Psoas muscle (tissue), 8 donors: ENCODE measurements around the gene TSC22D3. TPM values are rescaled to one million over a fixed set of nuclear protein-coding genes. Genes with fewer than 3 reads are reported as not detected.

Source experiments
- ATAC-seq, 4 donors: fragments of 200-7000 bp; cut with Tn5 transposase; one replicate each; pipeline ENCODE4 v1.9.1; 2020; ENCODE audit warnings: moderate library complexity in 3 of 4, mild to moderate bottlenecking in 2 of 4
- DNase-seq, 2 donors: peaks; one replicate each; pipeline ENCODE4 v3.0.0-alpha.2; 2020
- H3K27ac ChIP-seq: fragments of 200-600 bp; one replicate; pipeline ENCODE4 v1.8.0; 2022
- H3K27me3 ChIP-seq, 3 donors: fragments of 200-600 bp in 1 of 3; one replicate each; pipeline versions ENCODE4 v1.6.1 to v1.8.0; 2013 to 2022; ENCODE audit warnings: low read length in 2 of 3, mild to moderate bottlenecking in 2 of 3, moderate library complexity in 1 of 3; ENCODE audit not compliant: insufficient read depth in 3 of 3
- H3K36me3 ChIP-seq, 2 donors: fragments of 200-600 bp in 1 of 2; one replicate each; pipeline versions ENCODE4 v1.6.1 to v1.8.0; 2013 to 2022; ENCODE audit warnings: low read depth in 1 of 2, mild to moderate bottlenecking in 1 of 2, moderate library complexity in 1 of 2; ENCODE audit not compliant: insufficient read depth in 1 of 2
- H3K4me1 ChIP-seq: fragments of 200-600 bp; one replicate; pipeline ENCODE4 v1.8.0; 2022
- H3K4me3 ChIP-seq: fragments of 200-600 bp; one replicate; pipeline ENCODE4 v1.8.0; 2022; ENCODE audit warnings: mild to moderate bottlenecking
- H3K9me3 ChIP-seq: fragments of 200-600 bp; one replicate; pipeline ENCODE4 v1.8.0; 2022
- WGBS, 3 donors: extraction: QIAGEN DNeasy Blood & Tissue Kit; methylation state at CpG; one replicate each; pipeline versions ENCODE4 v1.1.6 to v1.1.7; 2013; 5-methylcytosine and 5-hydroxymethylcytosine counted together
- intact Hi-C, 2 donors: fragments of 100-400 bp; cut with DNase I; formaldehyde crosslinking; loops; one replicate each; pipeline versions ENCODE4 v1.11.0 to v1.14.2; 2022
- polyA plus RNA-seq, 3 donors: library from polyadenylated mRNA; stranded (reverse); fragments of 200-250 nt; gene quantifications; one replicate each; pipeline ENCODE4 v1.2.3, GENCODE V29; 2013
- total RNA-seq, 4 donors: library from RNA; stranded (reverse); fragmentation: NEBNext Ultra II Directional in 2 of 4; extraction: Animal tissue kit (Norgen Biotek cat#: 25700) in 2 of 4; gene quantifications; one replicate each; pipeline versions ENCODE4 v1.2.1 to v1.2.4, GENCODE V29; 2021 to 2023
- TF ChIP-seq, protein P1 (sequence below): fragments of 200-600 bp; IDR thresholded peaks from one replicate; pipeline ENCODE4 v1.8.0; 2022; ENCODE audit warnings: antibody characterized with exemption
- donor health status: healthy with polysubstance abuse.
- donor health status: DM: no; HTN: no; CAD: no; lungs with moderate emphysema.
- donor health status: Bipolar disorder and iron deficiency.
- donor health status: healthy.
- donor health status: DM: yes; HTN: yes; CAD: no.
- donor health status: DM: no; HTN: no; CAD: no.
- donor health status: DM: no; HTN: no; CAD: no.
- donor health status: DM: yes; HTN: yes; CAD: no.

TSC22D3 gene
- total and polyA plus RNA-seq, 7 donors, result 23.7 to 1,236 (median 310) TPM

DNA sequence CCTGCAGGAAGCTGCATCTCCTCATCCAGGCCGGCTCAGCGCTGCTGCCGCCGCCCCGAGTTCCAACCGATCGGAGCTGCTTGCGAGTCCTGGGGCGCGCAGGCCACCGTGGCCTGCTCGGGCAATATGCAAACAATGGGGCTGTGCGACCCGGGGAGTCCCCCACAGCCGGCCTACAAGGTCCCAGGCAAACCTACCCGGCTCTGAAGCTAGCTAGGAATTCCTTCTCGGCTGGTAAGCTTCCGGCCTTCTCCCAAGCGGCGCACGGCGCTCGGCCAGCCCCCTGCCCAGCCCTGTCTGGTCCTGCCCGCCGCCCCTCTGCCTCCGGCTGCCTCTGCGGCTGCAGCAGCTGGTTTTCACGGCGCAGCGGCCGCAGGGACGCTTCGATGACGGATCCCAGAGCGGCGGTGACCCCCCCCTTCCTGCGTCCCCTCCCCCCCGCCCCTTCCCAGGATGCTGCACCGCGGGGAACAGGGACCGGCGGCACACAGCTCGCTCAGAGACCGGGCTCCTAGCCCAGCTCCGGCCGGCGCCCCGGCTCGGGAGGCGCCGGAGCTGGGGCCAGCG, 59.4 kb downstream of the TSC22D3 start:
- DNase-seq (peak in 1 of 2 donors; percentile 67), ATAC-seq (peak in 2 of 4 donors; percentile 3 to 16)
- Histone ChIP-seq H3K4me3 (peak overlapping the region; percentile 74), H3K27me3 (peaks cover 0 to 23% (median 0%) of the 10 kb centered on the region in 3 donors), H3K4me1 (peaks cover 36% of the 10 kb centered on the region), H3K27ac (peak overlapping the region; percentile 86), H3K9me3 (no peaks in the 10 kb centered on the region), H3K36me3 (peaks cover 5 to 7% of the 10 kb centered on the region in 2 donors)
- intact Hi-C loops, result no loop called here
- TF ChIP-seq, protein P1, sequence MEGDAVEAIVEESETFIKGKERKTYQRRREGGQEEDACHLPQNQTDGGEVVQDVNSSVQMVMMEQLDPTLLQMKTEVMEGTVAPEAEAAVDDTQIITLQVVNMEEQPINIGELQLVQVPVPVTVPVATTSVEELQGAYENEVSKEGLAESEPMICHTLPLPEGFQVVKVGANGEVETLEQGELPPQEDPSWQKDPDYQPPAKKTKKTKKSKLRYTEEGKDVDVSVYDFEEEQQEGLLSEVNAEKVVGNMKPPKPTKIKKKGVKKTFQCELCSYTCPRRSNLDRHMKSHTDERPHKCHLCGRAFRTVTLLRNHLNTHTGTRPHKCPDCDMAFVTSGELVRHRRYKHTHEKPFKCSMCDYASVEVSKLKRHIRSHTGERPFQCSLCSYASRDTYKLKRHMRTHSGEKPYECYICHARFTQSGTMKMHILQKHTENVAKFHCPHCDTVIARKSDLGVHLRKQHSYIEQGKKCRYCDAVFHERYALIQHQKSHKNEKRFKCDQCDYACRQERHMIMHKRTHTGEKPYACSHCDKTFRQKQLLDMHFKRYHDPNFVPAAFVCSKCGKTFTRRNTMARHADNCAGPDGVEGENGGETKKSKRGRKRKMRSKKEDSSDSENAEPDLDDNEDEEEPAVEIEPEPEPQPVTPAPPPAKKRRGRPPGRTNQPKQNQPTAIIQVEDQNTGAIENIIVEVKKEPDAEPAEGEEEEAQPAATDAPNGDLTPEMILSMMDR, result no peak
- 0 to 20% (median 1%) methylated on average over 11 to 52 of the region's 52 CpGs for WGBS, 3 donors

DNA sequence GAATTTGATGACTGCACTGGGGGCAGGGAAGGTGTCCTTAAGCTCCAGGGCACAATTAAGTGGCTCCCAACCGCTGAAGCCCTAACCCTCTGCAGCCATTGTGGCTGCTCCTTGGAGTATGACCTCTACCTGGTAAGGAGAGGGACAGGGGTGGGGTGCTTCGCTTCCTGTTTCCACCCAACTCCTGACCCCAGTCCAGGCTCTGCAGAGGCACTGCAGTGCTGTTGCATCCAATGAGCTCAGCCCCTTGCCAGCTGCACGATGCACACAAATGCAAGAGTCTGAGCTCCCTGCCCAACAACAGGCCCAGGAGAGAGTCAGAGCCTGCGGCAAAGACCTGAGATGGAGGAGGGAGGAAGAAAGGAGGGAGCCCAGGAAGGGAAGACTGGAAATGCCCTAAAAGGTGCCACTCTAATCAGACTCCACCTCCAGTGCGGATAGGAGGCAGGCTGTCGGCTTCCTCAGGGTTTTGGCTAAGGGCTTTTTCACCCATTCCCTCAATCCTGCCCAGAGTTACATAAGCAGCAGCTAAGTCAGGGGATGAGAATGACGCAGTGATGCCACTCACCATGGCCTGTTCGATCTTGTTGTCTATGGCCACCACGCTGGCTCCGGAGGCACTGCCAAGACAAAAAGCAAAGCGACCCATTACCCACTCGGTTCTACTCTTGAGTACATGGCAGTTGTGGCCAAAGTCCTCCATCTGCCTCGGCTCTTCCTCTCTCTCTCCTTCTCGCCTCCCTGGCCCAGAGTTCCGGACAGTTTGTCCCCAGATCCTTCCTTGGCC, 60.1 kb downstream of the TSC22D3 start:
- peaks cover 0 to 23% (median 0%) of the 10 kb centered on the region in 3 donors for H3K27me3 ChIP-seq
- TF ChIP-seq, protein P1, result no peak
- H3K9me3 ChIP-seq, result no peaks in the 10 kb centered on the region
- WGBS, 3 donors, result 6 to 29% (median 18%) methylated on average over 15 of the region's 15 CpGs
- H3K36me3 ChIP-seq, result peaks cover 5 to 7% of the 10 kb centered on the region in 2 donors
- DNase-seq, result peak in 1 of 2 donors; percentile 47
- ATAC-seq, result no peak
- intact Hi-C loops, result loop anchor here in 1 of 2 donors (2.0 kb wide), 1 partner anchor 41 kb away; no protein-coding TSS in a partner anchor
- H3K27ac ChIP-seq, result peak overlapping the region; percentile 86
- H3K4me3 ChIP-seq, result peak overlapping the region; percentile 74
- H3K4me1 ChIP-seq, result peaks cover 36% of the 10 kb centered on the region

DNA sequence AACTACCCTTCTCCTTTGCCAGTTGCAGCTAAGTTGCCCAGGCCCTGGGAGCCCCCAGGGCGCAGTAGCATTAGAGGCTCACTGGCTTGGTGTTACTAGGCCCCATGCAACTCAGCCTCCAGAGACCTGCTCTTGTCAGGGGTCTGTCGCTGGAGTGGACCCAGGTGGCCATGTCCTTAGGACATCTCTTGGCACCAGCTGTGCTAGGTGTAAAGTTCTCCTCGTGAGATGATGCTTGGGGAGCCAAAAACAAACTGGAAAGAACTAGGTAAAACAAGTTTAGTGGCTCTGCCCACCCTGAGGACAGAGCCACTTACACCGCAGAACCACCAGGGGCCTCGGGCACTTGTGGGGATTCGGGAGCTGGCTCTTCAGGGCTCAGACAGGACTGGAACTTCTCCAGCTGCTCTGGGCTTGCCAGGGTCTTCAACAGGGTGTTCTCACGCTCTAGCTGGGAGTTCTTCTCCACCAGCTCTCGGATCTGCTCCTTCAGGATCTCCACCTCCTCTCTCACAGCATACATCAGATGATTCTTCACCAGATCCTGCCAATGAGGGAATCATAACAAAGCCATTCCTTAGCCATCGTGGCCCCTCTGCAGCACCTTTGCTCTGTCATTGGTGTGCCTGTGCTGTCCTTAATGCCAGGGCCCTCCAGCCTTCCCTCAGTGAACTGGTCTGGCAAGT, 61.2 kb downstream of the TSC22D3 start:
- peak overlapping the region; percentile 86 for H3K27ac ChIP-seq
- H3K4me3 ChIP-seq, result peak overlapping the region; percentile 74
- TF ChIP-seq, protein P1, result peak; percentile 24
- ATAC-seq, result peak in 1 of 4 donors; percentile 3
- H3K4me1 ChIP-seq, result peaks cover 34% of the 10 kb centered on the region
- WGBS, 3 donors, result 28 to 53% (median 47%) methylated on average over 9 of the region's 9 CpGs
- H3K9me3 ChIP-seq, result no peaks in the 10 kb centered on the region
- intact Hi-C loops, result loop anchor here (2.0 to 5.0 kb wide), 2 partner anchors 37 to 40 kb away; no protein-coding TSS in a partner anchor
- peak in 1 of 2 donors; percentile 75 for DNase-seq
- peaks cover 5 to 7% of the 10 kb centered on the region in 2 donors for H3K36me3 ChIP-seq
- peaks cover 0 to 20% (median 0%) of the 10 kb centered on the region in 3 donors for H3K27me3 ChIP-seq

DNA sequence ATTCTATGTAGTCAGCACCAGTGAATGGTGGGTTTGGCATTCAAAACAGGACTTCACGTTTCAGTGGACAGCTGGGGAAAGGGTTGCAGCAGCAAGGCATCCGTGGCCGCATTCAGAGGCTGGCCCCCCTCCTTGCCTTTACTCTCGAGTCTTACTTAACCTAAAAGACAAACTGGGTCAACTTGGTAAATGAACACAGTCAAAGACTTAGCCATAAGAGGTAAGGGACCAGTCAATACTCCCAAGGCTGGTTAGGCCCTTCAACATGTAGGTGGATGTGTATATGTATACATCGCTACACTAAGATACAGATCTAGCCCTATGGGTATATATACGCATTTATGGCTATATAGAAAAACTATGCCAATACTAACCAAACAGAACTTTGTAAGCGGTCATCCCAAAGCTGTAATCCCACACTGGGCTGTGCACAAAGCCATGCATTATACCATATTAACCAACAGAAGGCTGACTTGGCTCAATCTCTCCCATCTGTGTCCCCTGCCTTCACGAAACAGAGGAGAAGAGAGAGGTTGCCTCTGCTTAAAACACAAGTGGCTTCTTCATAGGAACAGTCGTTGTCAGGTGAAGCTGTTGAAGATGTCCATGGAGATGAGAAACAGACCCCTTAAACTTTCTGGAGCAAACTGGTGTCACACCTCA, 61.9 kb downstream of the TSC22D3 start:
- ATAC-seq (peak in 3 of 4 donors; percentile 6 to 16 (median 8)), DNase-seq (peak in 1 of 2 donors; percentile 56)
- peaks cover 0 to 20% (median 0%) of the 10 kb centered on the region in 3 donors for H3K27me3 ChIP-seq
- peaks cover 5 to 7% of the 10 kb centered on the region in 2 donors for H3K36me3 ChIP-seq
- intact Hi-C loops, result loop anchor here (2.0 to 5.0 kb wide), 2 partner anchors 36 to 39 kb away; no protein-coding TSS in a partner anchor
- TF ChIP-seq, protein P1, result no peak
- no peaks in the 10 kb centered on the region for H3K9me3 ChIP-seq
- whole genome bisulfite sequencing, 3 donors, result 38 to 67% (median 53%) methylated on average over 9 of the region's 9 CpGs
- peak overlapping the region; percentile 86 for H3K27ac ChIP-seq
- H3K4me3 ChIP-seq, result peak overlapping the region; percentile 74
- peaks cover 31% of the 10 kb centered on the region for H3K4me1 ChIP-seq
